Measurements from ENCODE around the gene RETN.

RETN gene

GRCh38 chr19:7645163-7645562 lies 23.7 kb upstream of the RETN start:
- H3K79me1 ChIP-seq (ENCODE audit: low read depth, low read length) = peaks cover 2% of the 10 kb centered on the region
- H3K4me1 ChIP-seq (ENCODE audit: control insufficient read depth in 2 of 2, insufficient read depth in 1 of 2, low read depth in 1 of 2, low read length in 2 of 2) = no peaks in the 10 kb centered on the region
- H3K4ac ChIP-seq (ENCODE audit: low read length) = no peak overlapping the region
- H3K4me3 ChIP-seq (ENCODE audit: low read length in 2 of 2) = no peak overlapping the region
- H3K9me3 ChIP-seq (replicated peaks in 1 of 2; ENCODE audit: control insufficient read depth in 2 of 2, insufficient read depth in 1 of 2, low read depth in 1 of 2, low read length in 2 of 2) = peaks cover 0 to 2% of the 10 kb centered on the region in 2 donors
- H3K23ac ChIP-seq (ENCODE audit: low read depth, low read length, poor library complexity) = no peak overlapping the region
- WGBS, 2 donors (ENCODE audit: extremely low coverage in 2 of 2, insufficient read length in 2 of 2, insufficient replicate concordance in 1 of 2) = no CpG with 5 or more reads among the region's 14 CpGs
- H2BK5ac ChIP-seq (ENCODE audit: low read length) = peak overlapping the region; percentile 24
- H4K8ac ChIP-seq (ENCODE audit: low read depth, low read length) = no peak overlapping the region
- no peak overlapping the region for H2BK120ac ChIP-seq (ENCODE audit: low read depth, low read length)
- no peak overlapping the region for H2BK15ac ChIP-seq (ENCODE audit: low read length)
- H2AFZ ChIP-seq (ENCODE audit: low read length) = no peak overlapping the region
- no peak overlapping the region for H3K4me2 ChIP-seq (ENCODE audit: insufficient read depth, low read length, poor library complexity, severe bottlenecking)
- no peak for DNase-seq (ENCODE audit: low spot score)
- no peaks in the 10 kb centered on the region for H3K36me3 ChIP-seq (replicated peaks in 1 of 2; ENCODE audit: control insufficient read depth in 2 of 2, insufficient read depth in 2 of 2, low read length in 2 of 2)
- peaks cover 0 to 10% (median 0%) of the 10 kb centered on the region in 3 experiments for H3K27me3 ChIP-seq (ENCODE audit: control insufficient read depth in 3 of 3, insufficient read depth in 3 of 3, low read depth in 1 of 3, low read length in 3 of 3)
- peak overlapping the region; percentile 75 for H2AK5ac ChIP-seq (ENCODE audit: low read depth, low read length)
- H3K18ac ChIP-seq (ENCODE audit: low read length) = no peak overlapping the region
- no peak overlapping the region for H3K27ac ChIP-seq (replicated peaks; ENCODE audit: low read length)
- no peak overlapping the region for H3K9ac ChIP-seq (ENCODE audit: low read depth, low read length, poor library complexity)
- H2BK12ac ChIP-seq (ENCODE audit: low read length) = no peak overlapping the region
- no peak overlapping the region for H4K91ac ChIP-seq (ENCODE audit: low read depth, low read length, poor library complexity)
- no peak overlapping the region for H3K14ac ChIP-seq (ENCODE audit: low read length)

- H3K4me1 ChIP-seq (ENCODE audit: control insufficient read depth in 2 of 2, insufficient read depth in 1 of 2, low read depth in 1 of 2, low read length in 2 of 2) = no peaks in the 10 kb centered on the region
- no peak overlapping the region for H3K23ac ChIP-seq (ENCODE audit: low read depth, low read length, poor library complexity)
- no peaks in the 10 kb centered on the region for H3K36me3 ChIP-seq (replicated peaks in 1 of 2; ENCODE audit: control insufficient read depth in 2 of 2, insufficient read depth in 2 of 2, low read length in 2 of 2)
- no peak overlapping the region for H4K8ac ChIP-seq (ENCODE audit: low read depth, low read length)
- peak overlapping the region; percentile 73 for H2BK12ac ChIP-seq (ENCODE audit: low read length)
- H3K9me3 ChIP-seq (replicated peaks in 1 of 2; ENCODE audit: control insufficient read depth in 2 of 2, insufficient read depth in 1 of 2, low read depth in 1 of 2, low read length in 2 of 2) = no peaks in the 10 kb centered on the region
- no peak overlapping the region for H2BK5ac ChIP-seq (ENCODE audit: low read length)
- H4K91ac ChIP-seq (ENCODE audit: low read depth, low read length, poor library complexity) = no peak overlapping the region
- no peak overlapping the region for H3K9ac ChIP-seq (ENCODE audit: low read depth, low read length, poor library complexity)
- no peak overlapping the region for H2BK15ac ChIP-seq (ENCODE audit: low read length)
- DNase-seq (ENCODE audit: low spot score) = no peak
- H3K79me1 ChIP-seq (ENCODE audit: low read depth, low read length) = peaks cover 2% of the 10 kb centered on the region
- WGBS, 2 donors (ENCODE audit: extremely low coverage in 2 of 2, insufficient read length in 2 of 2, insufficient replicate concordance in 1 of 2) = no CpG with 5 or more reads among the region's 20 CpGs
- H3K4me3 ChIP-seq (ENCODE audit: low read length in 2 of 2) = no peak overlapping the region
- H2BK120ac ChIP-seq (ENCODE audit: low read depth, low read length) = no peak overlapping the region
- H3K14ac ChIP-seq (ENCODE audit: low read length) = no peak overlapping the region
- H2AFZ ChIP-seq (ENCODE audit: low read length) = peak overlapping the region; percentile 17
- H3K27ac ChIP-seq (replicated peaks; ENCODE audit: low read length) = no peak overlapping the region
- H3K4ac ChIP-seq (ENCODE audit: low read length) = no peak overlapping the region
- H3K27me3 ChIP-seq (ENCODE audit: control insufficient read depth in 3 of 3, insufficient read depth in 3 of 3, low read depth in 1 of 3, low read length in 3 of 3) = peaks cover 0 to 17% (median under 1%) of the 10 kb centered on the region in 3 experiments
- H3K18ac ChIP-seq (ENCODE audit: low read length) = no peak overlapping the region
- peak overlapping the region; percentile 75 for H2AK5ac ChIP-seq (ENCODE audit: low read depth, low read length)
- H3K4me2 ChIP-seq (ENCODE audit: insufficient read depth, low read length, poor library complexity, severe bottlenecking) = no peak overlapping the region
Observed at GRCh38 chr19:7645656-7646425, 23.0 kb upstream of the RETN start.

GRCh38 chr19:7646426-7646700 lies 22.5 kb upstream of the RETN start:
- Histone ChIP-seq H2BK15ac (ENCODE audit: low read length) (no peak overlapping the region), H3K36me3 (replicated peaks in 1 of 2; ENCODE audit: control insufficient read depth in 2 of 2, insufficient read depth in 2 of 2, low read length in 2 of 2) (no peaks in the 10 kb centered on the region), H2AK5ac (ENCODE audit: low read depth, low read length) (peak overlapping the region; percentile 74), H3K4me3 (ENCODE audit: low read length in 2 of 2) (no peak overlapping the region), H3K18ac (ENCODE audit: low read length) (no peak overlapping the region), H3K4me1 (ENCODE audit: control insufficient read depth in 2 of 2, insufficient read depth in 1 of 2, low read depth in 1 of 2, low read length in 2 of 2) (no peaks in the 10 kb centered on the region), H3K27me3 (ENCODE audit: control insufficient read depth in 3 of 3, insufficient read depth in 3 of 3, low read depth in 1 of 3, low read length in 3 of 3) (peaks cover 0 to 22% (median 4%) of the 10 kb centered on the region in 3 experiments), H3K9me3 (replicated peaks in 1 of 2; ENCODE audit: control insufficient read depth in 2 of 2, insufficient read depth in 1 of 2, low read depth in 1 of 2, low read length in 2 of 2) (no peaks in the 10 kb centered on the region), H2BK12ac (ENCODE audit: low read length) (no peak overlapping the region), H4K8ac (ENCODE audit: low read depth, low read length) (no peak overlapping the region), H3K79me1 (ENCODE audit: low read depth, low read length) (peaks cover 2% of the 10 kb centered on the region), H3K27ac (replicated peaks; ENCODE audit: low read length) (no peak overlapping the region), H2AFZ (ENCODE audit: low read length) (no peak overlapping the region), H3K9ac (ENCODE audit: low read depth, low read length, poor library complexity) (no peak overlapping the region), H3K14ac (ENCODE audit: low read length) (no peak overlapping the region), H3K4ac (ENCODE audit: low read length) (no peak overlapping the region), H2BK120ac (ENCODE audit: low read depth, low read length) (no peak overlapping the region), H3K4me2 (ENCODE audit: insufficient read depth, low read length, poor library complexity, severe bottlenecking) (no peak overlapping the region), H2BK5ac (ENCODE audit: low read length) (no peak overlapping the region), H3K23ac (ENCODE audit: low read depth, low read length, poor library complexity) (no peak overlapping the region), H4K91ac (ENCODE audit: low read depth, low read length, poor library complexity) (no peak overlapping the region)
- DNase-seq (ENCODE audit: low spot score) = no peak
- no CpG with 5 or more reads among the region's 8 CpGs for WGBS, 2 donors (ENCODE audit: extremely low coverage in 2 of 2, insufficient read length in 2 of 2, insufficient replicate concordance in 1 of 2)

GRCh38 chr19:7647156-7647555 lies 21.7 kb upstream of the RETN start:
- Histone ChIP-seq H3K79me1 (ENCODE audit: low read depth, low read length) (peaks cover 2% of the 10 kb centered on the region), H3K27me3 (ENCODE audit: control insufficient read depth in 3 of 3, insufficient read depth in 3 of 3, low read depth in 1 of 3, low read length in 3 of 3) (peaks cover 0 to 22% (median 5%) of the 10 kb centered on the region in 3 experiments), H2AK5ac (ENCODE audit: low read depth, low read length) (no peak overlapping the region), H3K14ac (ENCODE audit: low read length) (no peak overlapping the region), H3K4me3 (ENCODE audit: low read length in 2 of 2) (no peak overlapping the region), H3K9me3 (replicated peaks in 1 of 2; ENCODE audit: control insufficient read depth in 2 of 2, insufficient read depth in 1 of 2, low read depth in 1 of 2, low read length in 2 of 2) (no peaks in the 10 kb centered on the region), H3K4me2 (ENCODE audit: insufficient read depth, low read length, poor library complexity, severe bottlenecking) (no peak overlapping the region), H4K8ac (ENCODE audit: low read depth, low read length) (no peak overlapping the region), H3K36me3 (replicated peaks in 1 of 2; ENCODE audit: control insufficient read depth in 2 of 2, insufficient read depth in 2 of 2, low read length in 2 of 2) (no peaks in the 10 kb centered on the region), H3K9ac (ENCODE audit: low read depth, low read length, poor library complexity) (no peak overlapping the region), H3K18ac (ENCODE audit: low read length) (no peak overlapping the region), H3K23ac (ENCODE audit: low read depth, low read length, poor library complexity) (no peak overlapping the region), H2BK12ac (ENCODE audit: low read length) (no peak overlapping the region), H2BK5ac (ENCODE audit: low read length) (no peak overlapping the region), H3K4me1 (ENCODE audit: control insufficient read depth in 2 of 2, insufficient read depth in 1 of 2, low read depth in 1 of 2, low read length in 2 of 2) (peaks cover 0 to under 1% of the 10 kb centered on the region in 2 donors), H2BK15ac (ENCODE audit: low read length) (no peak overlapping the region), H2AFZ (ENCODE audit: low read length) (no peak overlapping the region), H2BK120ac (ENCODE audit: low read depth, low read length) (no peak overlapping the region), H3K27ac (replicated peaks; ENCODE audit: low read length) (no peak overlapping the region), H3K4ac (ENCODE audit: low read length) (no peak overlapping the region), H4K91ac (ENCODE audit: low read depth, low read length, poor library complexity) (no peak overlapping the region)
- no CpG with 5 or more reads among the region's 26 CpGs for WGBS, 2 donors (ENCODE audit: extremely low coverage in 2 of 2, insufficient read length in 2 of 2, insufficient replicate concordance in 1 of 2)
- DNase-seq (ENCODE audit: low spot score) = no peak
